ENCODE measurements around the gene ZNF562. TPM values are rescaled to one million over a fixed set of nuclear protein-coding genes. Genes with fewer than 3 reads are reported as not detected.
"Not testable (repeated sequence)": the region's sequence is repeated elsewhere in the genome, so short reads cannot be mapped to it uniquely, and the experiment has no call there.

Gene ZNF562
- total RNA-seq, 1 donor from 2014 or later: 3.3 TPM

DNA sequence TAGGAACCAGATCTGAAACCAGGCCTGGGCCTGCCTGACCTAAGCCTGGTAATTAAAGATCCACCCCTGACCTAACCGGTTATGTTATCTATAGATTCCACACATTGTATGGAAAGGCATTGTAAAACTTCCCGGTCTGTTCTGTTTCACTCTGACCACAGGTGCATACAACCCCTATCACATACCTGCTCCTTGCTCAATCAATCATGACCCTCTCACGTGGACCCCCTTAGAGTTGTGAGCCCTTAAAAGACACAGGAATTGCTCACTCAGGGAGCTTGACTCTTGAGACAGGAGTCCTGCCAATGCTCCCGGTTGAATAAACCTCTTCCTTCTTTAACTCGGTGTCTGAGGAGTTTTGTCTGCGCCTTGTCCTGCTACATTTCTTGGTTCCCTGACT is 27.3 kb upstream of the ZNF562 start:
- Mint-ChIP-seq H3K4me1 (no peaks in the 10 kb centered on the region), H3K4me3 (no peak overlapping the region), H3K36me3 (no peaks in the 10 kb centered on the region), H3K9me3 (peaks cover 2% of the 10 kb centered on the region), H3K27ac (no peak overlapping the region), H3K27me3 (ENCODE audit: insufficient read depth, low read depth) (peaks cover 3% of the 10 kb centered on the region)
- H3K36me3 ChIP-seq: no peaks in the 10 kb centered on the region
- no peak overlapping the region for H3K9ac ChIP-seq
- DNase-seq (ENCODE audit: low spot score): no peak
- no peaks in the 10 kb centered on the region for H4K20me1 ChIP-seq (ENCODE audit: low read depth)
- H3K4me2 ChIP-seq: no peak overlapping the region
- H3K9me3 ChIP-seq (ENCODE audit: low read depth): no peaks in the 10 kb centered on the region
- H2AFZ ChIP-seq (replicated peaks): no peak overlapping the region
- TF ChIP-seq EZH2phosphoT487 (IDR thresholded peaks at IDR 0.05) (no peak), EZH2 (IDR thresholded peaks at IDR 0.05) (no peak), CTCF (IDR thresholded peaks at IDR 0.05) (no peak)
- no peaks in the 10 kb centered on the region for H3K27me3 ChIP-seq
- H3F3A ChIP-seq (ENCODE audit: low read depth): no peaks in the 10 kb centered on the region
- H3K27ac ChIP-seq: no peak overlapping the region
- no peak overlapping the region for H3K4me3 ChIP-seq
- H3K79me2 ChIP-seq (ENCODE audit: low read depth): no peaks in the 10 kb centered on the region
- H3K4me1 ChIP-seq: no peaks in the 10 kb centered on the region

- Histone ChIP-seq H2AFZ (replicated peaks) (no peak overlapping the region), H3K79me2 (ENCODE audit: low read depth) (no peaks in the 10 kb centered on the region), H3K27ac (no peak overlapping the region), H3K9me3 (ENCODE audit: low read depth) (no peaks in the 10 kb centered on the region), H3K27me3 (no peaks in the 10 kb centered on the region), H3F3A (ENCODE audit: low read depth) (no peaks in the 10 kb centered on the region), H3K4me1 (no peaks in the 10 kb centered on the region), H3K4me2 (no peak overlapping the region), H4K20me1 (ENCODE audit: low read depth) (no peaks in the 10 kb centered on the region), H3K9ac (no peak overlapping the region), H3K4me3 (no peak overlapping the region), H3K36me3 (no peaks in the 10 kb centered on the region)
- DNase-seq (ENCODE audit: low spot score): no peak
- H3K36me3 Mint-ChIP-seq: no peaks in the 10 kb centered on the region
- peaks cover 6% of the 10 kb centered on the region for H3K27me3 Mint-ChIP-seq (ENCODE audit: insufficient read depth, low read depth)
- H3K4me1 Mint-ChIP-seq: no peaks in the 10 kb centered on the region
- peaks cover 2% of the 10 kb centered on the region for H3K9me3 Mint-ChIP-seq
- no peak overlapping the region for H3K4me3 Mint-ChIP-seq
- H3K27ac Mint-ChIP-seq: no peak overlapping the region
- TF ChIP-seq EZH2phosphoT487 (IDR thresholded peaks at IDR 0.05) (no peak), CTCF (IDR thresholded peaks at IDR 0.05) (no peak), EZH2 (IDR thresholded peaks at IDR 0.05) (no peak)
Measured at GRCh38 chr19:9700229-9700981, 25.5 kb upstream of the ZNF562 start.

DNA sequence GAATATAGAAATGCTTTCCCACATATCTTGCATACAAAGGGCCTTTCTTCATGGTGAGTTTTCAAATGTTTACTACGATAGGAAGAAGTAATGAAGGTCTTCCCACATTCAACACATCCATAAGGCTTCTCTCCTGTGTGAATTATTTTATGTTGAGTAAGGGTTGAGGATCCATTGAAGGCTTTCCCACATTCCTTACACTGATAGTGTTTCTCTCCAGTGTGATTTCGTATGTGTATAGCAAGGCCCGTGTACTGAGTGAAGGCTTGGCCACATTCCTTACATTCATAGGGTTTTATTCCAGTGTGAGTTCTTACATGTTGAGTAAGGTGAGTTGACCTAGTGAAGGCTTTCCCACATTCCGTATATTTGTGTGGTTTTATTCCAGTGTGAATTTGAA is 15.4 kb upstream of the ZNF562 start:
- not testable (repeated sequence) for DNase-seq (ENCODE audit: low spot score)

GRCh38 chr19:9679996-9680395 is 5.1 kb upstream of the ZNF562 start:
- not testable (repeated sequence) for H3F3A ChIP-seq (ENCODE audit: low read depth); H3K36me3 Mint-ChIP-seq; H3K4me1 ChIP-seq; H3K4me2 ChIP-seq; H3K9me3 ChIP-seq (ENCODE audit: low read depth); H3K27ac Mint-ChIP-seq; H3K27ac ChIP-seq; H3K4me3 Mint-ChIP-seq; H3K27me3 Mint-ChIP-seq (ENCODE audit: insufficient read depth, low read depth); DNase-seq (ENCODE audit: low spot score); H3K79me2 ChIP-seq (ENCODE audit: low read depth); H3K36me3 ChIP-seq; H3K27me3 ChIP-seq; H3K9ac ChIP-seq; H3K9me3 Mint-ChIP-seq; H3K4me3 ChIP-seq; H4K20me1 ChIP-seq (ENCODE audit: low read depth); H3K4me1 Mint-ChIP-seq; H2AFZ ChIP-seq (replicated peaks)

More for the DNA sequence above, 15.4 kb upstream of the ZNF562 start:
- not testable (repeated sequence) for H3K79me2 ChIP-seq (ENCODE audit: low read depth); H4K20me1 ChIP-seq (ENCODE audit: low read depth); H3K4me1 Mint-ChIP-seq; H3K36me3 ChIP-seq; H3K27me3 ChIP-seq; H2AFZ ChIP-seq (replicated peaks); H3K4me3 Mint-ChIP-seq; H3K27ac Mint-ChIP-seq; H3K36me3 Mint-ChIP-seq; H3K4me2 ChIP-seq; H3K4me1 ChIP-seq; H3K9me3 ChIP-seq (ENCODE audit: low read depth); H3K27ac ChIP-seq; H3K27me3 Mint-ChIP-seq (ENCODE audit: insufficient read depth, low read depth); H3K4me3 ChIP-seq; H3F3A ChIP-seq (ENCODE audit: low read depth); H3K9ac ChIP-seq
- H3K9me3 Mint-ChIP-seq: peaks cover 21% of the 10 kb centered on the region

DNA sequence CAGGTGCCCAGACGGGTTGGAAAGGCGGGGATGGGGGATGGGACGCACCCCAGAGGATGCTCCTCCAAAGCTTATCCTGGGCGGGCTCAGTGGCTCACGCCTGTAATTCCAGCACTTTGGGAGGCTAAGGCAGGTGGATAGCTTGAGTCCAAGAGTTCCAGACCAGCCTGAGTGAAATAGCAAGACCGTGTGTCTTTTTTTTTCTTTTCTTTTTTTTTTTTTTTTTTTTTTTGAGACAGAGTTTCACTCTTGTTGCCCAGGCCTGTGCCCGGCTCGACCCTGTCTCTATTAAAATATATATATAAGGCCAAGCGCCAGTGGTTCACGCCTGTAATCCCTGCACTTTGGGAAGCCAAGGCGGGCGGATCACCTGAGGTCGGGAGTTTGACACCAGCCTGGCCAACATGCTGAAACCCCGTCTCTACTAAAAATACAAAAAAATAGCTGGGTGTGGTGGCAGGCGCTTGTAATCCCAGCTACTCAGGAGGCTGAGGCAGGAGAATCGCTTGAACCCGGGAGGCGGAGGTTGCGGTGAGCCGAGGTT is 530 bp upstream of the ZNF562 start:
- DNase-seq (ENCODE audit: low spot score); H3F3A ChIP-seq (ENCODE audit: low read depth); H3K4me2 ChIP-seq; H3K27ac ChIP-seq; H3K36me3 ChIP-seq; H3K9me3 ChIP-seq (ENCODE audit: low read depth); H3K27me3 ChIP-seq; H3K4me3 ChIP-seq; H2AFZ ChIP-seq (replicated peaks); H3K4me1 ChIP-seq; H3K9ac ChIP-seq; H3K4me1 Mint-ChIP-seq; H3K27me3 Mint-ChIP-seq (ENCODE audit: insufficient read depth, low read depth); H4K20me1 ChIP-seq (ENCODE audit: low read depth); H3K79me2 ChIP-seq (ENCODE audit: low read depth): not testable (repeated sequence)
- Mint-ChIP-seq H3K4me3 (peak overlapping the region; percentile 95), H3K36me3 (peaks cover 27% of the 10 kb centered on the region), H3K9me3 (peaks cover 31% of the 10 kb centered on the region), H3K27ac (peak overlapping the region; percentile 100)

Measured in neural progenitor cell (in vitro differentiated cells).